NCI-H510A (cell line): Measurements from ENCODE around the gene TTC34.

ENCODE experiments used
- DNase-seq: peaks from one replicate; lab custom pipeline; 2025; lab: John Stamatoyannopoulos, UW

Gene TTC34

DNA sequence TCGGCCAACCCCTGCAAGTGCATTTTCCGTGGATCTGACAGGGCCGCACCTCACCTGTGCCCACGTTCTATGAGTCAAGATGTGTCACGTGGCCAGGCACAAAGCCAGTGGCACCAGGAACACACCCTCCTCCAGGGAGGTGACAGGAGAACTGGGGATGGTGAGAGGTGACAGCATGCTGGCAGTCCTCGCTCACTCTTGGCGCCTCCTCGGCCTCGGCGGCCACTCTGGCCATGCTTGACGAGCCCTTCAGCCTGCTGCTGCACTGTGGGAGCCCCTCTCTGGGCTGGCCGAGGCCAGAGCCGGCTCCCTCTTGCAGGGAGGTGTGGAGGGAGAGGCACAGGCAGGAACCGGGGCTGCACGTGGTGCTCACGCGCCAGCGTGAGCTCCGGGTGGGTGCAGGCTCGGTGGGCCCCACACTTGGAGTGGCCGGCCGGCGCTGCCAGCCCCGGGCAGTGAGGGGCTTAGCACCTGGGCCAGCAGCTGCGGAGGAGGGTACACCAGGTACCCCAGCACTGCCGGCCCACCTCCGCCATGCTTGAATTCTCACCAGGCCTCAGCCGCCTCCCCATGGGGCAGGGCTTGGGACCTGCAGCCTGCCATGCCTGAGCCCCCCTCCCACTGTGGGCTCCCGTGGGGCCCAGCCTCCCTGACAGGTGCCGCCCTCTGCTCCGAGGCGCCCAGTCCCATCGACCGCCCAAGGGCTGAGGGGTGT is 11.6 kb upstream of the TTC34 start:
- DNase-seq: no peak

DNA sequence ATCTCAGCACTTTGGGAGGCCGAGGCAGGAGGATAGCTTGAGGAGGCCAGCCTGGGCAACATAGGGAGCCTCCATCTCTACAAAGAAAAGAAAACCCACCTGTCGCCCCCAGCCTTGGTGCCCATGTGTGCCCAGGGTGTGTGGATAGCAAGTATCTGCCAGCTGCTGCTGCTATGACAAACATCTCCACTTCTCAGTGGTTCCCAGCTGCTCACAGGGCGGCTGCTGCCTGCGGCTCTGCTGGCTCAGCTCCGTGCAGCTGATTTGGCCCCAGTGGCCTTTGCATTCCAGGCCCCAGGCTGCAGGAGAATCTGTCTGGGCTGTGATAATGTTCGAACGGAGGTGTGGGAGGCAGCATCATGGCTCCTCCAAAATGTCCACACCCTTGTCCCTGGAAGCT is 10.6 kb upstream of the TTC34 start:
- DNase-seq: no peak

DNA sequence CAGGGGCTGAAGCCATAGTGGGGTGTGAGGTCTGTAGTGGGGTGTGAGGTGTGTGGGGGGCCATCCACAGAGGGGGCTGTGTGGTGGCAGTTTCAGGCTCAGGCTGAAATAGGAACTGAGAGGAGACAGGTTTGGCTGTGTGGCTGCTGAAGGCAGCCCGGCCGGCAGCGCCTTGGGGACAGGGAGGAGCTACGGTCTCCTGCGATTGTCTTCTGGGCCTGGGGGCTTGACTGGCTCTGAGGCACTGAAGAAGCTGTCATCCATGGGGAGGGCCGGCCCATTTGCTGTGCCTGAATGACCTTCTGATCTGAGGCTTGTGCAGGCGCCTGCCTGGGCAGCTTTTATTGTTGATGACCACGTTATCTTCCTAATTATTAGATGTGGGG is 10.0 kb upstream of the TTC34 start:
- no peak for DNase-seq

DNA sequence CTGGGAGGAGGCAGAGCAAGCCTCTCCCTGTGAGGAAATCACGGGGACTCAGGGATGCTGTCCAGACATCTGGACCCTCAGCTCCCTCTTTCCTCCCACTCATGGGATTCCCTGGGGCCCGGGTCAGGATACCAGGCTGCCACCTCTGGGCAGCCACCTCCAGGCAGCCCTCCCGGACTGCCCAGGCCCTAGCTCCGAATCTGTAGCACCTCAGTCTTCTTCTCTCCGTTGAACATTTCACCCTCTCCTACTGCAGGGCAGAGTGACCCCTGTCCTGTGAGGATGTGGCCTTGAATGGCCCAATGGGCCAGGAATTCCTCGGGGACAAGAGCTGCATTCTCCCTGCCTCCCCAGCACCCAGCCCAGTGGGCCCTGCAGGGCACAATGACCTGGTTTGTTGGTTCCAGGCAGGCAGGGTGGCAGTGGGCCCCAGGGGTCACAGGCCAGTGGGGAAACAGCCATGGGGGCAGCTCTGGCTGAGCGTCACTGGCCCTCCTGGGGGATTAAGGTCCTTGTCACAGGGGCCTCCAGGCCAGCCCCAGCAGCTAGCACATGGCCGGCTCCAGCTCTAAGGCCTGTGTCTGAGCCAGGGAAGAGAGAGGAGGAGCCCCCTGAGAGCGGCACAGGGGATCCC is 9.5 kb upstream of the TTC34 start:
- no peak for DNase-seq

DNA sequence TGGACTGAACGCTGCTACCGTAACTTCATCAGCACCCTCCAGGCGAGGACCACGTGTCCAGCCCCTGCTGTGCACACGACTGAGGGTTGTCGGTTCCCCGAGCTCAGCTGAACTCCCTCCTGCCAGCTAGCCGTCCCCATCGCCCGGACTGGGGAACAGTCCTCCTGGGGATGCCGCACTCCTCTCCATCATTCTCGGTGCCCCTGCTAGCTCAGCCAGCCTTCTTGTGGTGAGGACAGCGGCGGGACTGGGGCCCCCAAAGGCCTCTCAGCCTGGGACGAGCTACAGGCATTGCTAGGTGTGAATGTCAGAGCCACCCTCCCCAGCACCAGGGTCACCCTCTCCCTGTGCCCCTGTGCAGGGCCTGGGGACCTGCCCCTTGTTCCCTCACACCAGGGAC is 8.8 kb upstream of the TTC34 start:
- no peak for DNase-seq

DNA sequence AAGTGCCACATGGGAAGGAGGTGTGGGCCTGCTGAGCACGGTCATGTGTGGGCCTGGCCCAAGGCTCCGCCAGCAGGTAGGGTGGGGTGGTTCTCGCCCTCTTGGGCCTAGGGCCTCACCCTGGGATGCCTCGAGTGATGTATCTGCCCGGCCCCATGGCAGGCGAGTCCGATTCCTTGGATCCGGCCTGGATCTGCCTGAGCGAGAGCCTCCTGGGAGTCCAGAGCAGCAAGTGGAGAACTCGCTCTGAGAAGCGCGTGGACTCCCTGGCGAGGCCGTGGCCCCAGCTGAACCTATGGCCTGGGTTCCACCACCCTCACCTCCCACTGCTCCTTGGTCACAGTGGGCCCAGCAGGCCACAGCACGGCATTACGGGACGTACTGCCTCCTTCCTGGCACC is 8.2 kb upstream of the TTC34 start:
- no peak for DNase-seq

DNA sequence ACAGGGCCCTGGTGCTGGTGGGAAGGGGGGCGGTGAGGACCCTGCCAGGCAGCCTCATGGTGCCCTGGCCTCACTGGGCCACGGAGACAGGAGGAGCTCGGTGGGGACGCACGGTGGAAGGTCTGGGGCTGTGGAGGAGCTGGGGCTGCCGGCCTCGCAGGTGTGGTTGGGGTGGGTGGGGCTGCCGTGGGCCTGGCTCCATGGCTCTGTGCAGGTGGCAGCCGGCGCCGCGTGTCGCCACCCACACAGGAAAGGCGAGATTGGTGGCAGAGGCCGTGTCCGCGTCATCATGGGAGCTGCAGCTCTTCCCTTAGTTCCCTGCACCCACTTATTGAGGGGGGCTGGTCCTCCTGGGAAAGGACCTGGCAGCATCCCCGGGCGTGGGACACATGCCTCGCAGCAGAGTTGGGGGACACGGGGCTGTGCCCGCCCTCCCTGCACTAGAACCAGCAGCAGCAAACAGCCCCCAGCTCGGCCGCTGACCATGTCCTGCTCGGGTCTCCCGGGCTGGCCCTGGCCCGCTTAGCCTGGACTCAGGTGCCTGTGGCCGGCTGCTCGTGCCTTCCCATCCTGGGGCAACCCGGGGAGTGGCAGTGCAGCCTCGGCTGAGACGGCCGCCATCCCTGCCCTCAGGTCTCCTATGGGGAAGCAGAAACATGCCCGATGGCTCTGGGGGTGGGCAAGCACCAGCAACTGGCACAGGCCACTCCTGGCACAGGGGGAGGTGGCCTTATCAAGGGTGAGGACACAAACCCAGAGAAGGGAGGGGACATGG is 7.5 kb upstream of the TTC34 start:
- DNase-seq: no peak

DNA sequence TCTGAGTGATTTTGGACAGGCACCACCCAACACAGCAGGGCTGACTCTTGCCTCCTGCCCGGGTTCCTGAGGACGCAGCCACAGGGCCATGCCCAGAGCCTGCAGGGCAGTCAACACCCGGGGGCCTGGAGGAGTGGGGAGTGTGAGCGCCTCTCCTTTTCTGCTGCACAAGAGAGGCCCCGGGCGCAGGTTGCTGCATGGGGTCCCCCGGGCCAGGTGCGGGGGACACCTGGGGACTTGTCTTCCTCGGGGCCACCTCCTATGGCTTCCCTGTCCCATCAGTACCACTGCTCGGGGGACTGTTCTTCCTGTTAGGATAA is 6.9 kb upstream of the TTC34 start:
- DNase-seq: no peak

DNA sequence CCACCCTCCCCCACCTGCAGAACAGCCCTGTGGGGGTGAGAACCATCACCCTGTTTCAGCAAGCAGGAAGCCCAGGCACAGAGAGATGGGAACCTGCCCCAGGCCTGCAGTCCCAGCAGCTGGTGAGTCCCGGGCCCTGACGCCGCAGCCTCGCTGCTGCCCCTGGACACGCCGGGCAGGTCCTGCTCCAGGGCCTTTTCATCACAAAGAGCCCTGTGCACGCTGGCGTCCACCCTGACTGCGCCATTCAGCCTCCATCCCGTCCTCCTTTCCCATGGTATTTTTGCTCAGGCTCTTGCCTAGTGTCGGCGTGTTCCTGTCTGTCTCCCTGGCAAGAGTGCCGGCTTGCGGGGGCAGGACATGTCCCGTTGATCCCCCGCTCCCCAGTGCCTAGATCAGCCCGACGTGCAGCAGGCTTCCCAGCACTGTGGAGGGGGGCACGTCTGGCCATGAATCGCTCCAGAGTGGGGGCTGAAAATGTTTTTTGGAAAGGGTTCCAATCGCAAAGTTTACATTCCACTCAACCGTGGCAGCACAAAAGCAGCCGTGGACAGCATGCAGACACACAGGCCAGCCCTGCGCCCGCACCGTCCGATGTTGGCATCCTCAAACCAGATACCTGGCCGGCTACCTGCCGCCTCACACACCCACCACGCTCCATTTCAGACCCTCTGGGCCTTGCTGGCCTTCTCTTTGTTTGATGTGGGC is 6.3 kb upstream of the TTC34 start:
- no peak for DNase-seq

DNA sequence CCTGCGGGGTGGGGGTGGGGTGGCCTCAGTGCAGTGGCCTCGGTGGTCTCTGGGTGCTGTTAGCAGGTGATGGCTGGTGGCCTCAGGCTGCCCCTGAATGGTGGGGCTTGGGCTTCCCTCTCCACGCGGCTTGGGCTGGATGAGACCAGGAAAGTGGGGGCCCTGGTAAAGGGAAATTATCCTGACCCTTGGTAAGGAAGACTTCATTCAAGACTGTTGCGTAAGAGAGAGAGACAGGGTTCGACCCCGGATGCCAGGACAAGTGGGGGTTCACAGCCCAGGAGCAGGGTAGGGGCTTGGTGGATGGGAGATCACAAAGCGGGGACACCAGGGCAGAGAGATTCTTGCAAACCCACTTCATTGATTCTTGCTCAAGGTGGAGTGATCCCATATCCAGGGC is 5.5 kb upstream of the TTC34 start:
- no peak for DNase-seq

DNA sequence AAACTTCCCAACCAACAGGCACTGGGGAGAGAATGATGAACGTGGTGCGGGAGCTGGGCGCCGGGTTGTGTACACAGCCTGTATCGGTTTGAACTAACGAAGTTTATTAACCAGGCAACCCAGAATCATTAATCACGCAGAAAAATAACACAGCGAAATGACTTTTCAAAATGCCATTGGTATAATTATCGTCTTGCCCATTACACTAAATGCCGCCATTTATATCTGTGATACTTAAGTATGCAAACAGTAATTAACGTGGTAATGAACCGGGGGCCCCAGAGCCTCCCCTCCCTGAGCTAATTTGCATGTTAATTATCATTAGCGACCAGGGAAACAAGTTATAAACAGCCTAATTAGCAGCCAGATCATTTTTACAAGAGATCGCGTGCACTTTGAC is 5.1 kb upstream of the TTC34 start:
- DNase-seq: no peak

DNA sequence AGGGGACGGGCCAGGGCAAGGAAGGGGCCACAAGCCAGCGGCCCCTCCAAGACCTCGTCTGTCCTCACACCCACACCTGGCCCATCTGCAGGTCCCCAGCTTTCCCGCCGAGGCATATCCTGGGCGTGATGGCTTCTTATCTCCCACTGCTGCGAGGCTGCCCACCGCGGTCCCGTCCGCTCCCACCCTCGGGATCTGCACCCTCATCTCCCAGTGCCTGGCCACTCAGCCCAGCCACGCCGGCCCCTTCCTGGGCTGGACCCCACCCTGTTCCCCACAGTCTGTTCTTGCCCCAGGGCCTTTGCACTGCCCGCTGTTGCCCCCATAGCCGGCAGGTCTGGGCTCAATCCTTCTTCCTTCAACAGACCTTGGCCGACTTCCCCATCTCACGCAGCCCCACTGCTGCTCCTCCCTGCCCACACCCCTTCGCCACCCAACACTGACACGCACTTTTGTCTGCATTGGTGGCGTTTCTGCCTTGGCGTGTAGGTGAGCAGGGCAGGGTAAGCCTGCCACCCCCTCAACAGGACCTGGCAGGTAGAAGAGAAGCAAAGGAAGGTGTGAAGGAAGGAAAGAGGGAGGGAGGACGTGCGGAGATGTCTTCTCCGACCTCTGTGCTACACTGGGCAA is 4.4 kb upstream of the TTC34 start:
- no peak for DNase-seq

DNA sequence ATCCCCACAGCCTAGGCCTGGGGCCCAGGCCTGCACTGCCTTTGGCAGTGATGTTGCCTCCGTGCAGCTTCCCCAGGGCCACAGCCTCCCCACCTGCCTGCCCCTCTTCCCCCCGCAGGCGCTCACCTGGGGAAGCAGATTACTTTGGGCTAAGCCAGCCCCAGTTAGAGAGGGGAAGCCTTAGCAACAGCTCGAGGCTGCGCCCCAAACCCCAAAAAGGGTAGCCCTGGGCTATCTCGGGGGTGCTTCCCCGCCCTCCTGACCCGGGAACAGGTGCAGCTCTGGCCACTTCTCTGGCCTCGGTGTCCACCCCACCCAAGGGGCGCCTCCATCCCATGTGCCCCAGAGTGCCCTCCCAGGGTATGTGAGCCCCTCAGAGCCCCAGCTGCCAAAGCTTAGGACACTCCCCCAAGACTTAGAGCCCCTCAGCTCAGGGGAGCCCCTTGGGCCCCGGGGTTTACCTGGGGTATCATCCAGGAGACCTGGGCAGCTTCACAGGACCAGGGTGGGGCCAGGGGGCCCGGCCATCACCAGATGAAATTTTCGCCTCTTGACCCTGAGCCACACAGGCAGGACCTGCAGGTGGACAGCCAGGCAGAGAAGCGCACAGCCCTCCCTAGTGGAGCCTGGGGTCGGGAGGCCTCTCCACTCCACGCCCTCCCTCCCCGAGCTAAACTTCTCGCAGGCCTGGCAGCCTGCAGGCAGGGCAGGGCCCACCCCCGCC is 3.3 kb upstream of the TTC34 start:
- DNase-seq: no peak

DNA sequence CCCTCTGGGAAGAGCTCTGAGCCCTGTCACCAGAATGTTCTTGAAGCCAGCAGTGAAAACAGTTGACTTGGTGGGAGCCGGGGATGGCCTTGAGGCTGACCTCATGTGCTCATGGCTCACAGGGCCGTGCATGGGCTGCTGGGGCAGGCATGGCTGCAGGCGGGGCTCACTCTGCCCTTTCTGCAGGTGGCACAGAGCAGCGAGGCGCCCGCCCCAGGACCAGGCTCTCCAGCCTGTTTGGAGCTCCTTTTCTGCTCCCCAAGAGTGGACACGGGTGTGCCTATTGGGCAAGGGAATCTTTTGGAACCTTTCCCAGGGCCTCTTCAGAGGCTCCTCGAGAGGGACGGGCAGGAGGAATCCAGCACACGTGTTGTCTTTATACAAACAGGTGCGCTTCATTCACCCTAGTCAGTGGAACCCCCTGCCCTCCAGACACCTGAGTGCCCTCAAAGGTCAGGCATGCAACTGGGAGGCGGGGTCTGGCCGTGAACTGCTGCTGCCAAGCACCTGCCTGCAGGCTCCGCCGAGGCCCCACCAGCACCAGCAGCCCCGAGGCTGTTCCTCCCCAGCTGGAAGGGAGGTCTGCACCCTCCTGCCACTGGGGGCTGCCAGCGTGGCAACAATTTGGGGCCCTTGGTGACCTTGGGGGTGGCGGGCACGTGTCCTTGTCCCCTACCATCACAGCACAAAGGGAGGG is 2.6 kb upstream of the TTC34 start:
- DNase-seq: no peak

DNA sequence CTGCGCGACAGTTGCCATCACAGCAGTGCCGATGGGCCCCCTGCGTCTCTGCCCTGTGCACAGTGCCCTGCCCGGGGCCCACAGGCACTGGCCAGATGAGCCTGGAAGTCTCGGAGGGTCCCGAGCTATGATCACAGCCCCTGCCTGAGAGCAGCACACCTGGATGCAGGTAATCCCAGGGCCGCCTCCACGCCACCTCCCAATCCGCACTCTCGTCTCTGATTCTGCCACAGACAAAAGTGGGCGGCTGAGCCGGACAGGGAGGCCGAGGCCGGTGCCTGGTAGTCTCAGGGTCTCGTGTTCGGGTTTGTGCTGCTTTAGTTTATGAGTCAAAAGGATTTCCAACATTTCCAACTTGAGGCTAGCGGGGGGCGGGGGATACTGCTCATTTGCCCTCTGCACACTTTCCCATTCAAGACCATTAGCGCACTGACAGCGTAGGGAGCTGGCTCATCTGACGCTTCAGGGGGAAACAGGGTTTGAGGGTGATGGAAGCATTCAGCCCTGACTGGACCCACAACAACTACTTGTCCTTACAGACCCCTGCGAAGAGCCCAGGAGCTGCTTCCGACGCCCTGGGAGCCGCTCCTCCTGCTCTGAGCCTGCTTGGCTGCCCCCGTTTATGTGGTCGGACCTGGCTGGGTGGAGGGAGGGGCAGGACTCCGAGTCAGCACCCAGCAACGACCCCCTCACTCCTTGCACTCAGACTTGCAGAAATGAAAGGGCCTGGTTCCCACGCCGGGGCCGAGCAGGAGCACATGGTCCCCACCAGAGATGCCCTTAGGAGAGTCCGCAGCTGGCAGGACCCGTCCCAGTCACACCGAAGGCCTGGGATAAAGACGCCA is 1.8 kb upstream of the TTC34 start:
- DNase-seq: no peak

DNA sequence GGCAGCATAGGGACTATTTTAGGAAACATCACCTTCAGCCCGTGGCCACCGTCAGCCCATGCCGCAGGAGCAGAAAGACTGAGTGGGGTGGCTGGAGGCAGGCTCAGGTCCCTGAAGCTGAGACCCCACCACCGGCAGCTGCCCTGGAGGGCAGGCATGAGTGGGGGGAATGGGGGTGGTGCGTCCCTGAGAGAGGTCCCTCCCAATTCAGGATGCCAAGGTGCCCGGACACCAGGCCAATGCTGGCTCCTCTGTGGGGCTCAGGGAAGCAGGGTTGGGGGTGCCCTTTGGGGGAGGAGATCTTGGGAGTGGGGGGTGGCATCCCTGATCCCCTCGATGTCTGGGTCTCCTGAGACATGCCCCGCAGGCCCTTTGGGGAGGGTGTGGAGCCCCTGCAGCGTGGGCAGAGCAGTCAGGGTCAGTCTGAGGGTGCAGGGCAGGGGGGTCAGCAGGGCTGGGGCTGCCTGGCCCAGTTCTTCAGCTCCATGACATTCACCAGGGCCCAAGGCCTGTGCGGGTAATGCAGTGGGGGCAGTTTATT is 998 bp upstream of the TTC34 start:
- no peak for DNase-seq

DNA sequence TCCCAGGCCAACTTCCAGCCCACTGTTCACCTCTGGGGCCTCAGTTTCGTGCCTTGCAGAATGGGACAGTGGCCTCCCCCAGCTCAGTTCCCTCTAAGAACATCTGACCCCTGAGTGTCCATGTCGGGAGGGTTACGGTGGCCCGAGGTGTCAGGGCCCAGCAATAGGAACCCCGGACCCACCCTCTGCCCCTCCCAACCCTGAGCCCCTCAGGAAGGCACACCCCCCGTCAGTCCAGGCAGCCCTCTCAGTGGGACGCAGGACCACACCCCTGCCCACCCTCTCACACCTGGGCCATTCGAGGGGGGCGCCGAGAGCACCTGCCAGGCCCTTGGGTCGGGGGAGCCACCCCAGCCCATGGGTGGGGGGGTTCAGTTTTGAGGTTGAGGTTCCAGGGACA is 447 bp downstream of the TTC34 start:
- DNase-seq: no peak

DNA sequence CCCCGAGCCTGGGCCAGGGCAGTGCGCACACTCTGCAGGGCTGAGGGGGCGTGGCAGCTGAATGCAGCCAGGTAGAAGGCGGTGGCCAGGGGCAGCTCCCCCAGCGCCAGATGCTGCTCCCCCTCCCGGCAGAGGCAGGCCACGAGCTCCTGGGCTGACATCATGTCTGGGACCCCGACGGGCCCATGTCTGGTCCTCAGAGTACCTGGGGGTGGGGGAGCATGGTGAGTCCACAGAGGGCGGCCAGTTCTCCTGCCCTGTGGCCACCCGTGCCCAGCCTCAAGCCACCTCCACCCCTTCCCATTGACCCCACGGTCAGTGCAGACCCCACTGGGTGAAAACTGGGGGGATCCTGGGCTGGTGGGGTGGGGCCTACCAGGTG is 838 bp downstream of the TTC34 start:
- no peak for DNase-seq

DNA sequence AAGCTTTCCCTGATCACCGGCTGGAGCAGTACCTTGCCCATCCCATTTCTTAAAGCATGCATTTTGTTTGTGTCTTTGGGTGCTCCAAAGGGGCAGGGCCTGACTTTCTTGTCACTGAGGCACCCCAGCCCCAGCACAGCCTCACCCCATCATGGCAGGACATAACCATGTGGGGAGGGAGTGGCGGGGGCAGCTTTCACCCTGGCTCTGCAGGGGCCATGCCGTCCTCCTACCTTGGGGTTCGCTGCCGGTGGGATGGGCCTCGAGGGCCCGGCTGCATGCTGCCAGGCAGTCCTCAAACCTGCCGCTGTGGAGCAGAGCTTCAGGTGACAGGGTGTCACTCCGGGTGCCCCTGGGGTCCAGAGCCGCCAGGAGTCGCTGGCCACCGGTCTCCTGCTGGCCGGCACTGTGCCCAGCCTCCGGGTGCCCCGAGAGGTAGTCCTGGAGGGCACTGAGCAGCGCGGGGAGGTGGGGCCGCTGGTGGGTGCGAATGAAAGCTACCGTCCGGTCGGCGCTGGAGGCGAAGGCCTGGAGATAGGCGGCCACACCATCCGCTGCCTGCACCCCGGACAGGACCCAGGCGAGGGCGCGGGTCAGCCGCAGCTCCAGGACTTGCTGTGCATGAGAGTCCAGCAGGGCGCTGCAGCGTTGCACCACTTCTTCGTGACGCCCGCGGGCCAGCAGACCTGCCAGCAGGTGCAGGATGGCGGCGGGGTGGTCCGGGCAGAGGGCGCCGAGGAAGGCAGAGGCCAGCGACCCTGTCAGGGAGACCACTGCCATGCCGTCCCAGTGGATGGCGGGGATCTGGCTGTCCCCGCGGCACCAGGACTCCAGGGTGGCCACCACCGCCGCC is 1.5 kb downstream of the TTC34 start:
- DNase-seq: no peak
